ENCODE data around the gene MAP3K3.

MAP3K3 gene

DNA sequence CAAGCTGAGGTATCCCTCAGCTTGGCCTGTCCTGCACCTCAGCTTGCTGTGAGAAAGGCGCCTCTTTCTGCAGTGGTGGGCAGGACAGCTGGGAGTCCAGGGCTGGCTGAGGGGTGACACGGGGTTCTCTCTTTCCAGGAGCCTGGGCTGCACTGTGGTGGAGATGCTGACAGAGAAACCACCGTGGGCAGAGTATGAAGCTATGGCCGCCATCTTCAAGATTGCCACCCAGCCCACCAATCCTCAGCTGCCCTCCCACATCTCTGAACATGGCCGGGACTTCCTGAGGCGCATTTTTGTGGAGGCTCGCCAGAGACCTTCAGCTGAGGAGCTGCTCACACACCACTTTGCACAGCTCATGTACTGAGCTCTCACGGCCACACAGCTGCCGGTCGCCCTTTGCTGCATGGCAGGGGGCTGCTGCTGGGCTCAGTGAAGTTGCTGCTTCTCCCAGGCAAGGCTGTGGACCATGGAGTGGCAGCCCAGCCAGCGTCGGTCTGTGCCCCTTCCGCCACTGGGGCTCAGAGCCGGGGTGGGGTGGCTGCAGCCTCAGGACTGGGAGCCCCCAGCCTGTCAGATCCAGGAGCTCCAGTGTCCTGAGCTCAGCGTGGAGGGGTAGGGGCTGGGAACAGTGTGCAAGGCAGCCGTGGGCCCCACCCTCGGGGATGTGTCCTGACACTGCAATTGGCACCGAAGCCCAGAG lies 71.3 kb downstream of the MAP3K3 start:
- DNase-seq (ENCODE audit: low spot score) (no peak), FAIRE-seq (no peak)

DNA sequence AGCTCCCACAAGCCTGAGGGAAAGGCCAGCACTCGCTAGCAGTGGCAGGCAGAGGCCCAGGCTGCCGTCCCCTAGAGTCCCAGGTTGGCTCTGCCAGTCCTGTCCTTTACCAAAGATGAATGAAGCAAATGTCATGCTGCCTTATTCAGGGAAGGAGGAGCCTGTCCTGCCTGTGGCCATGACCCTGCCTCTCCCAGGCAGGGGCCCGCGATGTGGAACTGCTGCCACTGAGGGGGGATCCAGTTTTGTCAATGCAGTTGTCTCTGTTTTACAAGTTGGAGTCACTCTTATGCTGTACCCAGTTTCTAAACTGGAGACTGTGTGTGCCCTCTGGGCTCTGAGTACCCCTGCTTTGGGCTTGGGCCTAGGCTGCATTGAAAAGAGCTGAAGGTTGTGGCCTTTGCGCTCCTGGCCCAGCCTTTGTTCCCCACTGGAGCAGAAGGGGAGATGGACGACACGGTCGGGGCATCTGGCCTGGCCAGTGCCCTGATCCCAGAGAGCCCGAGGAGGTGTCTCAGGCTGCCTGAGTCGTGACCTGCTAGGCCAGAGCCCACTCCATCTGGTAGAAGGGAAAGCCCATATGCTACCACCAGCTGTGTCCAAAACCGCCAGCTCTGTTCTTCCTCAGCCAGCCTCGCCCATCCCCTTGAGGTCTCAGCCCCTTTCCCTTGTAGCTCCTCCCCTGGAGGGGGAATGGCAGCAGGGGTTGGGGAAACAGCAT lies 72.2 kb downstream of the MAP3K3 start:
- FAIRE-seq, result no peak
- no peak for DNase-seq (ENCODE audit: low spot score)

DNA sequence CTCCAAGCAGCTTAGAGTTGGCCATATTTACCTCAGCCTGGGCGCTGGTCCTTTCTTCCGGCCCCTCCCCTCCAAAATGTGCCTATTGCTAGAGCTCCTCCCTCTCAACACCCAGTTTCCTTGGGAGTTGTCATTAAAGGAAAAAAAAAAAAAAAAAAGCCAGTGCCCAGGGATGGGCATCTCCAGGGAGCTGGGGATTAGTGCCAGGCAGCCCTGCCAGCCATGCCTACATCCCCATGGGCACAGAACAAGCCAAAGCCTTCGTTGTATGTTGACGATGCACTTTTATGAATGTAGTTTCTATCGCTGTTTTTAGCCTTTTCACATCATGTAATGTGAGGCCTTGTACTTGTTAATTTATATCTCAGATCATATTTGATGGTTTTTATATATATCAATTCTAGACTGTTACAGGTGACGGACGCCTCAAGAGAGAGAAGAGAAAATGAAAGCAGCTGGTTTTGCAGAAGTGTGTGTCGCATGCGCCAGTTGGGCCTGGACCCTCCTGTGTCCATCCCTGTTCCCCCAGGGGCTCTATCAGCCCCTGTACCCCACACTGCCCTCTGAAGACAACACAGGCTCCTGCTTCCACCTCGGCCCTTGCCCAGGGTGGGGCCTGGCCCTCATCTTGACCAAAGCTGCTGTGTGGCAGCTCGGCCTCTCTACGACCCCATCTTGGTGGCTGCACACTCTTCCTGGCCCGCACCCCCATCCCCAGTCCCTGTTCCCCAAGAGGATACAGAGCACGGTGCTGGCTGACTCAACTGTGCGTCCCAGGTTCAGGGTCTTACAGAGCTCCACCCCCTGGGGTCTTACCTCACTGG lies 72.9 kb downstream of the MAP3K3 start:
- DNase-seq (ENCODE audit: low spot score), result no peak
- FAIRE-seq, result no peak

DNA sequence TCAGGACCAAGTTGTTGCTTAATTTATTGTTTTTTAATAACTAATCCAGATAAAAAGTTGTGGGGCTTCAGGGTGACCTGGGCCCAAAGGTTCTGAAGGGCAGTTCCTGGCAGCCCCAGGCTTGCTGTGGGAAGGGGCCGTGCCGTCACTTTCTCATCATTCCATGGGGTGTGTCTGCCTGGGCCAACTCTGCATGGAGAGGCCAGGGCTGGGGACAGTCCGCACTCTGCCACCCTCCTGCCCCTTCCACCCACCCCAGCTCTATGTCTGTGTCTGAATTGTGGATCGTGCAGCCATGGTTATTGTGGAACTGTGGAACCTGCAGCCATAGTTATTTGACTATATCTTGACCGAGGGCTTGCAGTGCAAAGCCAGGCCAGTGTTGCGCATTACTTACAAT lies 73.7 kb downstream of the MAP3K3 start:
- DNase-seq (ENCODE audit: low spot score) (no peak), FAIRE-seq (no peak)

DNA sequence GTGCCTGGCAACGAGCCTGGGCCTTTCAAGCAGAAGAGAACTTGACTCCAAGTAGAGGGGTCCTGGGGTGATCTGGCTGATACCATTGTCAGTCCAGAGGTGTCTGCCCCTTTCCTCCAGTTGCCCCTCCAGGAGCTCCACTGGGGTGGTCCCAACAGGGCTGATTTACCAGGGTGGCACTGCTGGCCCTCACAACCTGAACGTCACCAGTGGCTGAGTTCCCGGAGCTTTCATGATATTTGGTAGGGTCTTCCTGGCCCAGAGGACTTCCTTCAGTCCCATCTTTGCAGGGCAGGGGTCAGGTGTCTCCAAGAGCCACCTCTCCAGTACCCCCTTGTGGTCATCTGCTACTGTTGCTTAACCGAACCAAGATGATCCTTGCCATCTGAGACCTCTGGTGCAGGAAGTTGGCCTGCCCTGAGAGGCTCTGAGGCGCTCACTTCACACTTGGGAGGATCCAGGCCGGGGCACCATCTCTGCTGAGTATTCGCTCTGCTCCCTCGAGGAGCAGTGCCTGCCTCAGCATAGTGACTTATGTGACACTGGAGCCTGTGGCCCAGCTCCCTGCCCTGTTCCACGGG lies 74.3 kb downstream of the MAP3K3 start:
- peak; percentile 21 for DNase-seq (ENCODE audit: low spot score)
- FAIRE-seq, result no peak

DNA sequence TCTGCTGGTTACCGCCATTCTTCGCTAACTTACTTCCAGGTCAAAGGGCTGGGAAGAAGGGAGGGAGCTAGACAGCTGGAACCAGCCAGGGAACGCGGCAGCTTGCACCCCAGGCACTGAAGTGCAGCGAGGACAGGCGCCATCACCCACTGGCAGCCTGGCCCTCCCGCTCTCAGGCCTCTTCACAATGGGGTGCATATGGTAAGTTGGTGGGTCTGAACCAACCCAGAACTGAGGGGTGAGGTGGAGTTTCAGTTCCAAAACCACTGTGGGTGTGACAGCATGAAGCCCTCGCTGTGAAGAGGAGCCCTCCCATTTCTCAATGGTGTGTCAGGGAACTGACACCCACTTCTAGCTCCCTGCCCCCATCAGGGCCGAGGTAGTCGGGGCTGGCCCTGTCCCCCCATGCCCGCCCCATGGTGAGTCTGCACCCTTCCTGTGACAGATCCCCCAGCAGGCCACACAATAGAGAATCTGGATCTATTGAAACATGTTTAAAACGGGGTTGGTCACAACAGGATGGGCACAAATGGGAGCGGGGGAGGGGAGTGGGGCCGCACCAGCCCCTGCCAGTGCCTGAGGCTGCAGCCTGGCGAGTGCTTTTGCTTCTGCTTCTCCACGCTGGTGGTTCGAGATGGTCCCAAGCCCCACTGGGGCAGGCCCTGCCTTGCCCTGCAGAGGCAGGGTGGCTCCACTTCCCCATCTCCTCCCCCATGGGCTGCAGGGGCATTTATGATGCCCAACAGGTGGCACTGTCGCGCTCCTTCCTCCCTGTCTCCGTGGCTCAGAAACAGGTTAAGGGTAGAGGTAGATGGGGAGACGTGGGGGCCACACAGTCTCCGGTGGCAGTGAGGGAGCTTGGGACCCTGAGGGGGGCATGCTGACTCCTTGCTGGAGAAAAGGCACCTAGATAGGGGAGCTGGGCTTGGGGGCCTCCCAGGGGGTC lies 75.4 kb downstream of the MAP3K3 start:
- no peak for FAIRE-seq
- DNase-seq (ENCODE audit: low spot score), result no peak

DNA sequence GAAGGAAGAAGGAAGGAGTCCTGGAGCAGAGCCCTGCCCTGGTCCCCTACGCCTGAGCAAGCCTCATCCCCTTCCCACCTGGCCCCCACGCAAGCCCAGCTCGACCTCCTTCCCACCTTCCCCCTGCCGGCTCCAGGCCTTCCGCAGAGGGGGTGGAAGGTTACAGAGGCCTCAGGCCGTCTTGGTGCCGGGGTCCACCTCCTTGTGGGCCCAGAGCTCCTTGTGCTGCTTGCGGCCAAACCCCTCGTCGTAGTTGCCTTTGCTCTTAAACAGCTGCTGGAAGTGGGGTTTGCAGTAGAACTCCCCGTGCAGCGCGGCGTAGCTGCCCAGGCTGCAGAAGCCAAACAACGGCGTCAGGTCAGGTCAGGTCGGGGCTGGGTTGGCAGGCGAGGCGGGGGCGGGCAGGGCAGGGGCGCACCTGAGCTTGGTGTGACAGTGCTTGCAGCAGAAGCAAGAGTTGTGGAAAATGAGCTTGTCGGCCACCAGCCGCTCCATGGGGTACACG lies 76.2 kb downstream of the MAP3K3 start:
- FAIRE-seq (no peak), DNase-seq (ENCODE audit: low spot score) (no peak)

DNA sequence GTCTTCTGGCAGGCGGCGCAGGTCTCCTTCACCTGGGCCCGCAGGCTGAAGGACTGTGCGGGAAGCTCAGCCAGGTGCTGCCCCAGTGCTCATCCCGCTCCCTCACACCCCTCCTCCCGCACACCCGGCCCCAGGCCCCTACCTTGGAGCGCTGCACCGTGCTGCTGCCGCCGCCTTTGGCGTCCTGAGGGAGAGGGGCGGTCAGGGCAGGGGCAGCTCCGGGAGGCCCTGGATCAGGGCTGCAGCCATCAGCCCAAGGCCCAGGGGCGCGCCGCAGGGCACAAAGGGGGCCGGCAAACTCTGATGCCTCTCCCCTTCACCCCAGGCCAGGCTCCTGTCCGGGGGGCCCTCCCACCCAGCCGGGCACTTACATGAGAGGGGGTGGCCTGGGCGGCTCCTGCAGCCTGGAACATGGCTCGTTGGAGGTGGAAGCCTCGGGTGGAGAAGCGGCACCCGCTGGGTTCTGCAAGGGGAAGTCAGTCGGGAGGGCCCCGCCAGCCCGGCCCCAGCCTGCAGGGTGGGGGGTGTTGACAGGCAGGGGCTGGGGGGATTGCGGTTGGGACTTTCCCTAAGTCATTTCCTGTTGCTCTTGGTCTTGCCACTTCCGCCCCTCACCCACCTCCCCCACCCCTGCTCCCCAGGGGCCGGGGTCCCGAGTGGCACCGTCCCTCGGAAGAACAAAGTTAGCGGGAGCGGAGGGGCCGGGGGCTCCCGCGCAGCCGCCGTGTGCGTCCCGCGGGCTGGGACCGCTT lies 76.8 kb downstream of the MAP3K3 start:
- FAIRE-seq (no peak), DNase-seq (ENCODE audit: low spot score) (no peak)

DNA sequence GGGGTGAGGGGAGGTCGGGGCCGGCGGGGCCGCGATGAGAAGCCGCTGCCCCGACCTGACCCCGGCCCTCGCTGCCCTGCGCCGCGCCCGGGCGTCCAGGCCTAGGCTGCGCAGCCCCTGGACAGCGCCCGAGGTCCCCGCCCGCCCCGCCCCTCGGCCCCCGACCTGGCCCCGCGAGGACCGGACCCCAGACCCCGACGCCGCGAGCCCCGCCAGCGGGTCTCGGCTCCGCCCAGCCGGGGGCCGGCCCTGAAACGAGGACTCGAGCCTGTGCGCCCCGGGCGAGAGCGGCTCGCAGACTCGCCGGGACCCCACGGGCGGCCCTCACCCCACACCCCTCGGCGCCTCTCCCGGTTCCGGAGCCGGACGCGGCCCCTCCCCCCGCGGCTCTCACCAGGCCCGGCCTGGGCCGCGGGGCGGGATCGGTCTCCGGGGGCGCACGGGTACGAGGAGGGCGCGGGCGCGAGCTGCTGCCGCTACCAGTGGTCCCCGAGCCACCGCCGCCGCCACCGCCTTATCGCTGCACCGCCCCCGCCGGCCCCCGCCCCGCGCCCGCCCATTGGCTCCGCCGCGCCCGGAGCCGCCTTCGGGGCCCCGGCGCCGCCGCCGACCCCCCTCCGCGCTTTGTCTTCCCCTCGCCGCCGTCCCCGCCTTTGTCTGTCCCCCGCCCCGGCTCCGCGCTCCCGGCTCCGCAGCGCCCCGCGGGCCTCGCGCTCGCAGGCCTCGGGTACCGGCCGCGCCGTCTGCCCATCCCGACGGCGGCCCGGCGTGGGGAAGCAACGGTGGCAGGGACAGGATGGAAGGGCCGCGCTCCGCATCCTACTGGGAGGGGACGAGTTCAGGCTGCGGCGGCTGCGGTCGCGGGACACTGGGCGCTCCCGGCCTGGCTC lies 77.7 kb downstream of the MAP3K3 start, which contains the start of gene LIMD2:
Gene LIMD2 (minus strand): TSS at position 488 of the 890 bp plus-strand sequence. CDS start 827 bp downstream, outside the sequence.
- FAIRE-seq (no peak), DNase-seq (ENCODE audit: low spot score) (no peak)

DNA sequence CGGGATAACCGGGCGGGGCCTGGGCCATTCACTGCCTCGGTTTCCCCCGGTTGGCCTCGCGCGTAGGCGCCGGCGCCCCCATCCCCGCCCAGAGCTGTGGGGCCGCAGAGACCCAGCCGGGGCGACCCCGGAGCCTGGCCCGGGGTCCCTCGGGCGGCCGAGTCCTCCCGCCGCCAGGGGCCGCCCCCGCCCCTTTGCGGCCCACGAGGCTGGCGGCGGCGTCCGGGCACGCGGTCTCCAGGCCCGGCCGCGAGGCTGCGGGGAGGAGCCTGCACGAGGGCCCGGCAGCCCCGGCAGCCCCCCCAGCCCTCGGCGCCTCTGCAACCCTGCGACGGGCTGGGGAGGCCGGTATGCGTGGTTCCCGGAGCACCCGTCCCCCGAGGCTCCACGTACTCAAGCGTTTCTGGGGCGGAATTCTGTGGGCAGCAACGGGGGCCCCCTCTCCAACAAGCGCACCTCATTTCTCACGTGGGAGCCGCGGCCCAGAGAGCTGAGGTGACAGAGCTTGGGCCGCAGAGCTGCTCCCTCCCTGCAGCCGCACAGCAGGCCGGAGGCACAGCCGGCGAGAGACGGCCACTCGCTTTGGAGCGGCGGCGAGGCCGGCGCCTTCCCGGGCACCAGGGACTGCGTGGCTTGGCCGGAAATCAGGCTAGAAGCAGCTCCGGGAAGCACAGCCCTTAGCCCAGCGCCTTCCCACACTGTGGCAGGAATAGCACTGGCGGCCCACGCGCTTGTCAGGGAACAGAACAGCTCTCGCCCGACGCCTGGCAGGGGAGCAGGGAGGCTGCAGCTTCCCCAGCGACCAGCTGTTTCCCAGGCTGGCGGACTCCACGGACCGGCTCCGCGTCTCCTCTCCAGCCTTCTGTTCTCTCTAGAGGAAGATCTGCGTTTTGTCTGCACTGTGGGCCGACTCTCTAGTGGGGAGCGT lies 78.6 kb downstream of the MAP3K3 start:
- no peak for DNase-seq (ENCODE audit: low spot score)
- no peak for FAIRE-seq

DNA sequence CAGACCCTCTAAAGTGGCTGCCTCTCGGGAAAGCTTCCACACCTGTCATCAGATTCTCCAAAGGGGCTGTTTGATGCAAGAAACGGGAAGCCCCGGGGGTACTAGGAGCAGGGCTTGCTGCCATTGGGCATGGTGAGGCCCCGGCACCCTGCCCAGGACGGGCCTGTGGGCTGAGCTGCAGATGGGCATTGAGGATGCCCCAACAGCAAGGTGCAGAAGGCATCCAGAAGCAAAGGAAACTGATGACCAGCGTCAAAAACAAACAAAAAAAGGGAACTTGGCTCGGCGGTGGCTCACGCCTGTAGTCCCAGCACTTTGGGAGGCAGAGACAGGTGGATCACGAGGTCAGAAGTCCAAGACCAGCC lies 79.2 kb downstream of the MAP3K3 start:
- no peak for FAIRE-seq
- DNase-seq (ENCODE audit: low spot score), result no peak

DNA sequence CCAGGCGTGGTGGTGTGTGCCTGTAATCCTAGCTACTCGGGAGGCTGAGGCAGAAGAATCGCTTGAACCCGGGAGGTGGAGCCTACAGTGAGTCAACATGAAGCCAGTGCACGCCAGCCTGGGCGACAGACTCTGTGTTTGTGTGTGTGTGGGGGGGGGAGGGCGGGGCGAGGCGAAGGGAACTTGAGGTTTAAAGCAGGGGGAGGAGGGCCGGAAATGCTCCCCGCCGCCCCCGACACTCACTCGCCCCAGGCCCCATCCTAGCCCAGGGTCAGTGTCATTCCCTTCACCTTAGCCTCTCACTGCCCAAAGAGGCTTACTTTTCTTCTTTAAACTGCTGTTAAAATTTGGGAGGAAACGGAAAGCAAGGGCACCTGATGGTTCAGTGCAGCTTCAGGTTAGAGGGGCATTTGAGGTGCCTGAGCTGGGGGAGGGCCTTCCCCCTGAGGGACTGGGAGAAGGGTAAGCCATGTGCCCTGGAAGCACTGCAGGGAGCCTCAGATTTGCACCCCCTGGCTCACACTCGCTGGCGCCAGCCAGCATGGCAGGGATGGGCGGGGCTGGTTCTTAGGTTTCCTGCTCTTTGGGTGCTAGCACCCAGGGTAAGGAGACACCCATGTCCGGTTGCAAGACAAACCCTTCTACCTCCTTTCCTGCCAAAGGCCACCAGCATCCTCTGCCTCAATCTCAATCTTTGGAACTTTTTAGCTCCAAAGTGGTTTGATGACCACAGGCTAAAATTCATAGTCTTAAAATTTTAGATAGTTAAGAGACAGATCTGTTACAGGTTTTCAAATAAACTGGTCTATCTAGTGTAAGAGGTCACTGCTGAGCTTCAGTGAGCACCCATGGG lies 79.9 kb downstream of the MAP3K3 start:
- FAIRE-seq (no peak), DNase-seq (ENCODE audit: low spot score) (no peak)

DNA sequence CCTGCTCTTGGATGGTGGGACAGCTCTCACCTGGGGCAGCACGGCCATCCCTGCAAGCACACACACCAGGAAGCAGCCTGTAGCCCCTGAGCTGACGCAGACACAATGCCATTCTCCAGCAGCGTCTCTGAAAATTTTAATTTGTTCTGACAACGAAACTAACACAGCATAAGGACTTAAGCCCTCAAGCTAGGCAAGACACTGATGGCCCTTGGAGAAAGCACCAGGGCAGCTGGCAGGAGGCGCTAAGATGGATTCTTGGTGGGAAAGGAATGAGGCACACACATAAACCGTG lies 80.5 kb downstream of the MAP3K3 start:
- FAIRE-seq, result no peak
- DNase-seq (ENCODE audit: low spot score), result no peak

DNA sequence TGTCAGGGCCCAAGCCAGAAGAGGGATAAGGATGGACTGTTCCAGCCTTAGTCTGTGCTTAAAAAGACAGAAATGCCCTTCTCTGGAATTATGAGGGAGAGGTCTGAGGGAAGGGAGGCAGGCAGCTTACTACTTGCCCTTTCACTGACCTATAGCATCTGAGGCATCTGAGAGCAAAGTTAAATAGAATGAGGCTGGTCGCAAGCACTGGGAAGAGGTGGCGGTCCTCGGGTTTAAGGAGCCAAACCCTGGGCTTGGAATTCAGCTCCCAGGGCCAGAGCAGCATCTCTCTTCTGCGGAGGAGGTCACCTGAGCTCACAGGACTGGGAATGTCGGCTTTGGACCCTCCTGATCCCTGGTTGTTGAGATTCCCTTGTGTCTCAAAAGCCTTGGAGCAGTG lies 80.8 kb downstream of the MAP3K3 start:
- FAIRE-seq (no peak), DNase-seq (ENCODE audit: low spot score) (no peak)

DNA sequence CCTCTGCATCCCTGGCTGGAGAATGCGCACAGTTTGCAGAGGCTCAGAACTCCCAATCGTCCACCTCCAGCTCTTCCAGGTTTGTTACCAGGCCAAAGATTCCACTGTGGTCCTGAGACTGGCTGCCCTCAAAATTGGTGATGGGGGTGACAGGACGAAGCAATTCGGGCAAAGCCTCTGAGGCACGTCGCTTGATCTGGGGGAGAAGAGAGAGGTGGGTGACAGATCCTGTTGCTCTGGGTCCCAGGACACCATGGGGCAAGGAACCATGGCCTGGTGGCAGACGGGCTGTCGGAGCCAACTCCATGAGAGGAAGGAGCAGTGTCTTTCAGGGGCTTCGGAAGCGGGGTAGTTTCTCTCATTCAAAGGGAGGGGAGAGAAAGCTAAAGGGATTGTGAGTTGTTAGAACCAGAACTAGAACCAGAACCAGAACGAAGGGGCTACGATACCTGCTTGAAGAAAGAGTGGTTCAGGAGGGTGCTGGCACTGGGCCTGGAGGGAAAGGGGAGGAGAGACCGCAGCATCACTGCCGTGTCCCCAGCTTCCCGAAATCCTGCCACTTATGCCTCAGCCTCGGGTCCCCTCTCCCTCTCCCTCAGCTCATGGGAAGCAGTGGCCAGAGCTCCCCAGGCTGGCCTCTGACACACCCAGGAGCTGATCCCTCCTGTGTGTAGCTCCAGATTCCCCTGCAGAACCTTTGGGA lies 81.5 kb downstream of the MAP3K3 start:
- FAIRE-seq (no peak), DNase-seq (ENCODE audit: low spot score) (no peak)

DNA sequence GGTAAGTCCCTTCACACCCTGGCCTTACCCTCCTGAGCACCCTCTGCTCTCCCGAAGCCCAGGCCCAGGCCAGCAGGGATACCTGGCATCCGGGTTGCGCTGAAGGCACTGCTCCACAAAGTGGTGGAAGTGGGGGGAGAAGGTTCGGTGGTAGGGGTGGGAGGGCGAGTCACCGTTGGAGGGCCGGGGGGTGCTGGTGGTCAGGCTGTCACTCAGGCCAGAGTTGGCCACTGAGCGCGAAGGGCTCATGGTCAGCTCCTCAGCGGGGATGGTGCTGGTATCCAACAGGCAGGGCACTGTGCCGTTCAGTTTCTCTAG lies 82.0 kb downstream of the MAP3K3 start:
- DNase-seq (ENCODE audit: low spot score) (no peak), FAIRE-seq (no peak)

DNA sequence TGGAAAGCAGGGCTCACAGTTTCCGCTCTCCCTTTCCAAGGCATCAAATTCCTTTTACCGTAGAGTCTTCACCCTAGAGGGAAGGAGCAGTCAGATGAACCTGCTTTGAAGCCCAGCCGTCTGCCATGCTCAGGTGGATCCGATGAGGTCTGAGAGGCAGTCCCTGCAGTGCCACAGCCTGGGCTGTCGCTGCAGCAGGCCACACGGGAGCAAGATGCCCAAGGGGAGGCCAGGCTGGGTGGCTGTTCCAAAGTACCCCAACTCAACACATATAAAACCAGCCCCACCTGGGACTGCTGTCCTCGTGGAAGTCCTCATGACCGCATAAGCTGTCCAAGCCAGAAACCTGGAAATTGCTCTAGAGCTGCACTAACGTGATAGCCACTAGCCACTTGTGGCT lies 82.6 kb downstream of the MAP3K3 start:
- FAIRE-seq (no peak), DNase-seq (ENCODE audit: low spot score) (no peak)
